GM19395 (cell line): ENCODE results near the gene SH3BGRL.
A peak's percentile ranks its signal among the peaks of the same experiment; 100 is the strongest.

ENCODE experiments used
- ATAC-seq: cut with Tn5 transposase; IDR thresholded peaks from one replicate; pipeline ENCODE4 v1.9.1; 2021; ENCODE audit warnings: mild to moderate bottlenecking, moderate library complexity; ENCODE audit not compliant: unreplicated experiment

The SH3BGRL gene

DNA sequence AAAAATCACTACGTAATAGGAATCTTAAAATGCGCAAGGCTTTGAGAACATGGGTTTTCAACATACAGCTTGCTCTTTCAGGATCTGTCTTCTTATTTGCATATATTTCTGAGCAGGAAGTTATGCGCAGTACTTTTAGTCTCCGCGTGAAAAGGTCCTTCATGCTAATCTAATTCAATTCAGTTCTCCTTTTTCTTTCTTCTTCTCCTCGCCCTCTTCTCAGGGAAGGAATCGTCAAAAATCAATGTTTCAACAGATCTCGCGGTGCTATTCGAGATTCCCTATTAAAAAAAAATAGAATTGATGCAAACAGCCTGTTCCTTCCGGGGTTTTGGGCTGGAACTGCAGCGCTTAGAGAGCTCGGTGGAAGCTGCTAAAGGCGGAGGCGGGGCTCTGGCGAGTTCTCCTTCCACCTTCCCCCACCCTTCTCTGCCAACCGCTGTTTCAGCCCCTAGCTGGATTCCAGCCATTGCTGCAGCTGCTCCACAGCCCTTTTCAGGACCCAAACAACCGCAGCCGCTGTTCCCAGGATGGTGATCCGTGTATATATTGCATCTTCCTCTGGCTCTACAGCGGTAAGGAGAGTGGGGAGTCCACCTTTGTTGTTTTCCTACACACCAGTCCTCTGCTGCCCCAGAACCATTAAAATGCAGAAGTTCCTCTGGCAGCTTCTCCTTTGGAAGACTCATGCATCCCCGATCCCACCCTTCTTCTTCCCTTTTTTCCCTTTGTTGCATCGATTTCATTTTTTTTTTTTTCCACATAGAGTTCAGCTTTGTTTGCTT lies at the start of gene SH3BGRL, which contains the start of gene HMGN5:
Gene SH3BGRL, plus strand, starts transcription at position 432 of the 785 bp plus-strand sequence. Its CDS starts 99 bp downstream, at position 531.
Gene HMGN5, minus strand, starts transcription at position 243 of the 785 bp plus-strand sequence. CDS start 80,364 bp downstream, outside the sequence.
- peak; percentile 95 for ATAC-seq

DNA sequence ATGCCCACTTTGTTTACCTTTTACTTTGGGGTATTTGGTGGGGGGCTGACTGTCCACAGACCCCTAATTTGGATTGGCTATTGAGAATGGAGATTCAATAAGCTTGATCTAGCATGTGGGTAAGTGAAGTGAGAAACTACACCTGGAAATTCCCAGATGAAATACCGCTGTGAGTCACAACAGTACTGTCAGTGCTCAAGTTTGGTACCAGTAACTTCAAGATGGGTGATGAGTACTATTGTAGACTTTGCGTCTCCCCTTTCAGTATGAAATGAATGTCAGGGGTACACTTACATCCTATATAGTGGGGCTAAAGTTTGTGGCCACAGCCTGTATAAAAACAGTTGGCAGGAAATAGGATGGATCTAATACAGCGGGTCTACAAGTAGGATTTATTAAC lies 33.5 kb upstream of the SH3BGRL start:
- ATAC-seq = no peak

DNA sequence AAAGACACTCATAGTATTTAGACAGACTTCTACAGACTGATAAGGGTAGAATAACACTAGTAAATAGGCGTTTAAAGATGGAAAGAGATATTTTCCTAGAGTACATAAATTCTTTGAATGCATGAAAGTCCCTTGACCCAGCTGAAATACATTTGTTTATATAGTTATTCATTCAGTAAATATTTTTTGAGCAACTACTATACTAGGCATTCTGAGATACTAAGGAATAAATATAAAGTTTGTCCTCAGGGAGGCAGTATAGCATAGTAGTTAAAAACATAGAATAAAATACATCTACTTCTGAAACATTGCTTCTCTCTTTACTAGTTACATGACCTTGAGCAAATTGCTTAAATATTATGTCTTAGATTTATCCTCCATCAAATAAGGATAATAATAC lies 27.6 kb upstream of the SH3BGRL start:
- no peak for ATAC-seq

DNA sequence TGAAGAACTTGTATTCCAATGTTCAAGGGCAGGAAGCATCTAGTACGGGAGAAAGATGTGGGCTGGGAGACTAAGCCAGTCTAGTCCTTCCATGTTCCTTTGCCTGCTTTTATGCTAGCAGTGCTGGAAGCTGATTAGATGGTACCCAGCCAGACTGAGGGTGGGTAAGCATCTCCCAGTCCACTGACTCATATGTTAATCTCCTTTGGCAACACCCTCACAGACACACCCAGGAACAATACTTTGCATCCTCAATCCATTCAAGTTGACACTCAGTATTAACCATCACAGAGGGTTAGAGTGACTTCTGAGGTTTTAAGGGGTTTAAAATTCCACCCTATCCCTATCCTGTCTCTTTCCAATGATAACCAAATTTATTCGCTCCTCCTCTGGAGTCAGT lies 6.6 kb upstream of the SH3BGRL start:
- ATAC-seq = peak; percentile 16

DNA sequence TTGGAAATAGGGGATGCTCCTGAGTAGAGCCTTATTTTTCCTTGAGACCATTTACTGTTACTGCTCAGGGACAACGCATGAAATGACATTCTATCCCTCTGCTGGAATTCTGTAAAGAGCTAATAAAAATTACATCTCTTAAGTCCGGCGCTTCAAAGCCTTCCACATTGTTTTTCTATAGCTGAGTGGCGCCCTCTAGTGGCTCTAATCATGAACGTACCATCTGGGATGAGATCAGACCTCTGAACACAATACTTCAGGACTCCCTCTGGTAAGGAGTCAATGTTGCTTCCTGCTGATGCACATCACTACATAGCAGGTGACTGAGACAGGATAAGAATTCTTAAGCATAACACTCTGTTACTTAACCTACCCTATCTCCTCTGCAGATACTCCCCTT lies 6.2 kb upstream of the SH3BGRL start:
- peak; percentile 99 for ATAC-seq

DNA sequence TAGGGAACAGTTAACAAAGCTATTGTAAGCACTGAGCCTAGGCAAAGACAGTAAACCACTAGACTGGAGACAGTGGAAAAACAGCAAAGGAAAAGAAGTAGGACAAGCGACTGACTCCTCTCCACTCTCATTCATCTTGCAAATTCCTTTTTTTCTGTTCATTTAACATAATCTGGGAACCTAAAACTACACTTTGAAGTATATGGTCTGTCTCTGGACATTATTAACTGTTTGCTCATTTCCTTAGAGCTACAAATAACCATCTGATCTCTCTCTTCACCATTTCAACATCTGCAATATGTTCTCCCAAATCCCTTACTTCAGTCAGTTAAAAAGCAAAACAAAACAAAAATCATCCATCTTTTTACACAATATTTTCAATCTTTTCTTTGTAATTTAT lies 831 bp upstream of the SH3BGRL start:
- no peak for ATAC-seq

DNA sequence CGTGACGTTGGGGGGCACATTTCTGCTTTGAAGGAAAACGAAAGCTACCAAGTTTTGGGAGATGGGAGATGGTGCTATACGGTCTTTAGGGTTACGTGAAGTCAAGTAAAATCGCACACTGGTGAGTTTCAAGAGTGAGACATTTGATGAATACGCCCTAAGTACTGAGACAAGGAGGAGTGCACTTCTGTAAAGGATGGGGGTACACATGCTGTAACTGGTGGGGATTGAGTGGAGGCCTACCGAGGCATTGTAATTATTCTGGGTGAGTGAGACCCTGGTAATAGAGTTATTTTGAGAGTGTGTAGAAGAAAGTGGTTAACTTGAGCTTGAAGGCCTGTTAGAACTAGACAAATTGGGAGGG lies 536 bp downstream of the SH3BGRL start:
- no peak for ATAC-seq

DNA sequence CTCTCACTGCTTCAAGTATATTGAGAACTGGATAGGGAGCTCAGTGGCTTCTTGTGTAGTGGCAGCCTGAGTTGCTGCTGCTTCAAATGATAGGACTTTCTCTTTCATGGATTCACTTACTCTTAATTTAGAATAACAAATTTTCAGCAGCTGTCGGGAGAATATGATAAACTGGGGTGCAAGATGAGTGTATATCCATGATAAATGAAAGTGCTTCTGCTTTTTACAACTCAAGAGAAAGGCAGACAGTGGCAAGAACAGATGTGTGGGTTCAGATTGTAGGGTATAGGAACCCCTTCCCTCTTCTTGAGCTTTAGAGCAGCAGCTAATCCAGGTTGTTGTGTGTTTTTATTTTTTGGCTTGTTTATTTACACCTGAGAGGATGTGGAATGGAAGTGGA lies 1.0 kb downstream of the SH3BGRL start:
- no peak for ATAC-seq

DNA sequence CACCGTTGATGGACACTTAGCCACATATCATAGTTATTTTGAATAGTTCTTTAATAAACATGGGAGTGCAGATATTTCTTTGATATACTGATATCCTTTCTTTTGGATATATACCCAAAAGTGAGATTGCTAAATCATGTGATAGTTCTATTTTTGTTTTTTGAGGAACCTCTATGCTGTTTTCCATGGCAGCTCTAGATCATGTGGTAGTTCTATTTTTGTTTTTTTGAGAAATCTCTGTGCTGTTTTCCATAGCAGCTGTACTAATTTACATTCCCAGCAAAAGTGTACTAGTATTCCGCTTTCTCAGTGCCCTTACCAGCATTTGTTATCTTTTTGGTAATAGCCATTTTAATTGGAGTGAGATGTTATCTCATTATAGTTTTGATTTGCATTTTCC lies 3.6 kb downstream of the SH3BGRL start:
- no peak for ATAC-seq

DNA sequence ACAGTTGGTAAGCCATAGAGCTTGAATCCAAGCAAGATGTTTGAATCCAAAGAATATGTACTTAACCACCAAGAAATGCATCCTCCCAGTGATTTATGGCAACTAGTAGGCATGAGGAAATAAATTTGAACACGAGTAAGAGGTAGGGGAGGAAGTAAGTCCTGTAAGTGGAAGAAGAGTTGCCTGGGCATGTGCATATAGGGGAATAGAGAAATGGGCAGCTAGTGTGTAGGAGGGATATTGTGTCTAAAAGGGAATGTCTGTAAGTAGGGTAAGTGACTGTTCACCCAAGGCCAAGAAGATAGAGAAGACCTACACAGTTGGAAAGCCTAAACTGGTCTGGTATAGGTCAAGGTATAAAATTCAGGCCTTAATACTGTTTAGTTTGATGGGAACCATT lies 4.6 kb downstream of the SH3BGRL start:
- no peak for ATAC-seq

DNA sequence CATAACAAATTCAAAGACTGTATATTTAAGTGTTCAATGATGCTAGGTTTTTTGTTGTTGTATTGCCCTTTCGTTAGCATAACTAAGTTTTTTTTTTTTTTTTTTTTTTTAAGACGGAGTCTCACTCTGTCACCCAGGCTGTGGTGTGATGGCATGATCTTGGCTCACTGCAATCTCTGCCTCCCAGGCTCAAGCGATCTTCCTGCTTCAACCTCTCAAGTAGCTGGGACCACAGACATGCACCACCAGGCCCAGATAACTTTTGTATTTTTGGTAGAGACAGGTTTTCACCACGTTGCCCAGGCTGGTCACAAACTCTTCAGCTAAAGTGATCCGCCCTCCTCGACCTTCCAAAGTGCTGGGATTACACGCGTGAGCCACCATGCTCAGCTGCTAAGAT lies 7.0 kb downstream of the SH3BGRL start:
- ATAC-seq = no peak

DNA sequence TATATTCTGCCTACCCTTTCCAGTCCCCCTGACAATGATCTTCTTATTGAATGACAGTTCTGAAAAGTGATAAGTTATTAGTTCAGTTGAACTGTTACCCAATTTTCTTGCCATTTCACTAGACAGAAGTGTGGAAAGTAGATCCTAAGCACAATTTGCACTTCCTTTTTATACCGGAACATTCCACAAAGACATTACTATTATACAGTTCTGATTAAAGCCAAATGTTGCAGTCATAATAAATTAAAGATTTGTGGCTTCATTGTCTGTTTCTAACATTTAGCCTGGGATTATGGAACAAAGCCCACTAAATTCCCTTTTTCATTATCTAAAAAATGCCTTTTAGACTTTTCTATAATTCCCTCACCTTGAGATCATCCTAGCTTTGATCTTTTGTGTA lies 13.8 kb downstream of the SH3BGRL start:
- no peak for ATAC-seq

DNA sequence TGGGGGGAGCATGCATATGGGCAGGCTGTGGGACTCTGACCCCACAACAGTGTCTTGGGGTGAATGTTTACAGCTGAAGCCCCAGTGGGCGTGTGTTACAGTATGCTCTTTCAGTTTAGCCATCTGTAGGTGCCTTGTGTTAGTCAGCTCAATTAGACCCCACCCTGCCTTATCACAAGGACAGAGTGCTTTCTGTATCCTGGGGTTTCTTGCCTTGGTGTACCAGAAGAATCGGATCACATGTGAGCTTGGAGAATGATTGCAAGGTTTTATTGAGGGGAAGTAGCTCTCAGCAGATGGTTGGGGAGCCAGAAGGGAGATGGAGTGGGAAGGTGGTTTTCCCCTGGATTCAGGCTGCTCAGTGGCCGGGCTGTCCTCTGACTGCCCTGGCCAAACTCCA lies 27.3 kb downstream of the SH3BGRL start:
- ATAC-seq = no peak

DNA sequence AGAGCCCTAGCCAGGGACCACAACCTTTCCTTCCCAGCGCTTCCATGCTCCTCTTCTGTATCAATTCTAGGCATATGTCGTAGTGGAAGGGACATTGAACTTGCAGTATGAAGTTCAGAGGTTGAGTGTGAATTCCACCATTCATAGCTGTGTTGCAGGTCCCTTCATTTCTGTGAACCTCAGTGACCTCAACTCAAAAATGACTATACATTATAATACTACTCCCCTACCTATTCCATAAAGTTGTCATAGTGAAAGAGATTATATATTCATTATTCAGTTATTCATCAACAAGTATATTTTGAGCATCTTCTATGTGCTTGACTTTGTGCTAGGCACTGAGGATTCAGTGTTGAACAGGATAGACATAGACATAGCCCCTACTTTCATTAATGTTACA lies 28.0 kb downstream of the SH3BGRL start:
- ATAC-seq = no peak

DNA sequence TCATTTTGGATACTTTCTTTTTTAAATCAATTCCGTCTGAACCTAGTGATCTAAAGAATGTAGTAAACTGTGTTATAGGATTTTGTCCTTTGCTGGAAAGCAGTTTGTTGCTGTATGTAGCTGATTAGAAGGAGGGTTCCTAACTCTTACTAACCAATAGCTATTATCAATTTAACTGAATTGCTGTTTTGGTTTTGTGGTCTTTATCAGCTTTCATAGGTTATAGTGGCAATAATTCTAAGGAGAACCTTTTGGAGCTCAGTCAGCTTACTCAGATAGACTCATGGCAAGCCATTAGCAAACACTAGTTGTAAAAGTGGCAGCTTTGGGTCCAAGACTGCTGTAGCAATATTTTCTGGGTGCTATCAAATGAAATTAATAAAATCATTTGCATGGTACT lies 29.6 kb downstream of the SH3BGRL start:
- no peak for ATAC-seq

DNA sequence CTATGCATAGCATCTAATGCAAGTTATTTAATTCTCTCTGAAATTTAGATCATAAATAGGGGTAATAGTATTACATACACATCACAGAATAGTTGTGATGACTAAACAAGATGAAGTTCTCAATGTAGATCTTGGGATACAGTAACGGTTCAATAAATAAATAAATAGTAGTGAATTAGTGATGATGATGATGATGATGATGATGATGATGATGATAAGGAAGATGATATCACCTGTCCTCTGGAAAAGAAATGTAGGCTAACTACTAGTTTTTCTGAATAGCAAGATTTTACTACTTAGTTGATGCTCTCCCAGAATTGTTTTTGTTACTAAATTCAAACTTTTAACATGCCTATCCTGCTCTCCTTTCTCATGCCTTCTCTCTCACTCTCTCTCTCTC lies 30.3 kb downstream of the SH3BGRL start:
- no peak for ATAC-seq

DNA sequence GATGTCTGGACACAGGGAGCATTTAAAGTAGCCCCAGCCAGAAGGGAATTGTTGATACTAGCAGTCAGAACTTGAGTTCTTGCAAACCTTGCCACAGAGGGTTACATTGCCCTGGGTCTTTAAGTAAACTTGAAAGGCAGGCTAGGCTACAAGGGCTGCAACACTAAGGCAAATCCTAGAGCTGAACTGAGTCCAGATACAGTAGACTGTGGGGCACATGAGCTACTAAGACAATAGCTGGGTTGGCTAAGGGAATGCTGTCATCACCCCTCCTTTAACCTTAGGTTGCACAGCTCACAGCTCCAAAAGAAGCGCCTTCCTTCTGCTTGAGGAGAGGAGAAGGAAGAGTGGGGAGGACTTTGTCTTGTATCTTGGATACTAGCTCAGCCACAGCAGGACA lies 35.6 kb downstream of the SH3BGRL start:
- no peak for ATAC-seq

DNA sequence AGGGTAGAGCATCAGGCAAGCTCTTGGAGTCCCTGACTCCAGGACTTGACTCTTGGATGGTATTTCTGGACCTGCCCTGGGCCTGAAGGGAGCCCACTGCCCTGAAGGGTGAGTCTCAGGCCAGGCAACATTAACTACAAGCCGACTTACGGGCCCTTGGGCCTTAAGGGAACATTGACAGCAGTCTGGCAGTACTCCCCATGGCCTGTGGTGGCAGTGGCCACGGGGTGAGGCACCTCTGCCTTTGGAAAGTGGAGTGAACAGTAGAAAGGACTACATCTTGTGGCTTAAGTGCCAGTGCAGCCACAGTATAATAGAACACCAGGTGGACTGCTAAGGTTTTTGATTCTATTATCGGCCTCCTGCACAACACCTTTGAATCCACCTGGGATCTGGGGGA lies 36.3 kb downstream of the SH3BGRL start:
- no peak for ATAC-seq

DNA sequence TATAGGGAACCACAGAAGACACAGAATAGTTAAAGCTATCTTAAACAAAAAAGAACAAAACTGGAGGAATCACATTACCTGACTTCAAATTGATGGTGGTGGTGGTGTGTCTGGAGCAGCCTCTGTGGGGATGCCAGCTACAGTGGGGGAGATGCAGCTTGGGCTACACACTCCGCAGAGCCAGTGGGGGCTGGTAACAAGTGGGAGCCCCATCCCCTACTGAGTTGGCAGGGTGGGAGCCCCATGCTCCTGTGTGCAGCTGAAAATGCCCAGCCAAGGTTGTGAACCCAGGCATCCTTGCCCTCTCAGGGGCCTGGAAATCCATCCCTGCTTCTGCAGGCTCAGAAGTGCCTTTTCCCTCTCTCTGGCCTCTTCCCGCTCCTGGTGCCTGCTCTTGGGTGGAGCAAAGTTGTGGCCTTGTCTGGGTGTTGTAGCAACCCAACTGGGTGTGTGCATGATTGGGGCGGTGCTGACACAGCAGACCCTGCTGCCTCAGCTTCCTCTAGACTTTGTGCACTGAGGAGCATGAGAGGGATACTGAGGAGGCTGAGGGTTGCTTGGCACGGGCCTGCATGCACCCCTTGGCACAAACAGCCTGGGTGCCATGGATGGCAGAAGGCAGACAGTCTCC lies 38.9 kb downstream of the SH3BGRL start:
- no peak for ATAC-seq

DNA sequence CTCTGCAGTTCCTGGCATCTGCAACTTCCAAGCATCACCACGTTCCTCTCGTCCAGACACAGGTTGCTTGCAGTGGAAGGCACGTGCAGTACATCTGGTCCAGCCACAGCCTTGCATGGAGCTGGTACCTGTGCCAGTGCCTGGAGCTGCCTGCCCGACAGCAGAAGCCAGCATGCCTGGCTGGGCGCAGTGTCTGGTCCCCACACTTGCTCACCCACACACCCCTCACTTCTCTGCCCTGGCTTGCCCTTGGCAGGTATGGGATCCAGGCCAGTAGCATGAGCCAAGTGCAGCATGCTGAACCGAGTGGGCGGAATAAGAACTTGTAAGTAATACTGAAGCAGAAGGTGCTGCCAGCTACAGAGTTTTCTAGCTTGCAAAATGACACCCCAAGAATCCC lies 39.9 kb downstream of the SH3BGRL start:
- no peak for ATAC-seq

DNA sequence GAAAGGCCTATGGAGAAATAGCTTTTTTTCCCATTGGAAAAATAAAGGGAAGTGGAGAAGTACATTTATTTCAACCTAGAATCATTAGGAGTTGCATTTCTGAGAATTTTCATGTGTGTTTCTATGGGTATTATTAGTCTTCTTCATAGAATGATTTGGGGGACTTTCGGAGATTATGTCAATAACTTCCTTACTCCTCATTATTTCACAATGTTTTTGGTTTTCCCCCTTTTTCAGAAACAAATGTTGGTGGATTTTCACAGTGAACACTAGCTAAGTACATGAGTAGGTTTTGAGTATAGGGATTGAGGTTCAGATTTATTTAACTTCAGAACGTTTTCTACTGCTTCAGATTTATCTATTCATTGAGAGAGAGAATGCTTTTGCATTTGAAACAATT lies 54.0 kb downstream of the SH3BGRL start:
- ATAC-seq = no peak

DNA sequence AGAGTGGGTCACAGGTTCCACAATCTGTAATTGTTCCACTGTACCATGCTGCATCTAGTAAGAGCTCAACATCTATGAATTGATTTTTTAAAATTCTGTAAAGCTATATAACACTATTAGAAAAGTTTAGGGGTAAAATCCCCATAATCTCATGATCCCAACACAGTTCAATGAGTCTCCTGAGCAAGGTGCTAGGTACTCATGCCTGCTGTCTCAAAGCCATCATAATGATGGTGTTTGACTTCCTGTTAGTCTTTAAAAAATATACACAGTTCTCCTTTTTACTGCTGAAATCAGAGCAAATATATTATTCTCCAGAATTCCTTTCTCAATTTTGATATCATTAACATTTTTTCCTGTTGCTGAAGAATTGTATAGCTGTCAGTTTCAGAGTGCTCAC lies 55.9 kb downstream of the SH3BGRL start:
- no peak for ATAC-seq
